SK-N-SH treated with all-trans-retinoic acid at 6 μM for 48 hours (cell line): Measurements from ENCODE around the gene GTF2IRD1.

Experiments
- ARNTL ChIP-seq: fragments of 450-650 bp; formaldehyde crosslinking; IDR thresholded peaks from 2 replicates; pipeline ENCODE4 v1.5.0; 2020; ENCODE audit warnings: low read depth, mild to moderate bottlenecking, moderate library complexity, borderline replicate concordance
- CREB5 ChIP-seq: fragments of 250-450 bp; sonication (Bioruptor Pico); IDR thresholded peaks from 2 replicates; pipeline ENCODE4 v1.5.1; 2020; ENCODE audit warnings: low read depth, mild to moderate bottlenecking, moderate library complexity
- CSRNP3 ChIP-seq: fragments of 250-450 bp; sonication (Bioruptor Pico); IDR thresholded peaks from 2 replicates; pipeline ENCODE4 v1.5.1; 2021; ENCODE audit warnings: mild to moderate bottlenecking, moderate library complexity
- ESRRG ChIP-seq: fragments of 250-450 bp; sonication (Bioruptor Pico); IDR thresholded peaks from 2 replicates; pipeline ENCODE4 v1.6.1; 2021; ENCODE audit warnings: mild to moderate bottlenecking
- GLIS3 ChIP-seq: fragments of 250-450 bp; sonication (Bioruptor Pico); IDR thresholded peaks from 2 replicates; pipeline ENCODE4 v1.5.0; 2020; ENCODE audit warnings: mild to moderate bottlenecking, moderate library complexity
- OSR1 ChIP-seq: fragments of 250-450 bp; sonication (Bioruptor Pico); IDR thresholded peaks from 2 replicates; pipeline ENCODE4 v1.8.0; 2022; ENCODE audit warnings: moderate library complexity, mild to moderate bottlenecking, inconsistent platforms
- PATZ1 ChIP-seq: fragments of 250-450 bp; sonication (Bioruptor Pico); IDR thresholded peaks from 2 replicates; pipeline ENCODE4 v1.8.0; 2020; ENCODE audit warnings: mild to moderate bottlenecking, moderate library complexity, borderline replicate concordance
- POU6F1 ChIP-seq: fragments of 250-450 bp; sonication (Bioruptor Pico); IDR thresholded peaks from 2 replicates; pipeline ENCODE4 v1.8.0; 2021; ENCODE audit warnings: low read depth, mild to moderate bottlenecking, moderate library complexity, borderline replicate concordance
- SNAI2 ChIP-seq: fragments of 250-450 bp; sonication (Bioruptor Pico); IDR thresholded peaks from 2 replicates; pipeline ENCODE4 v1.5.0; 2020; ENCODE audit warnings: mild to moderate bottlenecking, moderate library complexity
- TSHZ2 ChIP-seq: fragments of 250-450 bp; sonication (Bioruptor Pico); IDR thresholded peaks from 2 replicates; pipeline ENCODE4 v1.5.0; 2020; ENCODE audit warnings: mild to moderate bottlenecking, moderate library complexity
- ZC3H10 ChIP-seq: fragments of 250-450 bp; sonication (Bioruptor Pico); IDR thresholded peaks from 2 replicates; pipeline ENCODE4 v1.5.1; 2021; ENCODE audit warnings: mild to moderate bottlenecking, moderate library complexity
- ZFP30 ChIP-seq: fragments of 450-650 bp; formaldehyde crosslinking; IDR thresholded peaks from 2 replicates; pipeline ENCODE4 v1.5.0; 2022; ENCODE audit warnings: mild to moderate bottlenecking, moderate library complexity
- ZNF8 ChIP-seq: fragments of 450-650 bp; formaldehyde crosslinking; IDR thresholded peaks from 2 replicates; pipeline ENCODE4 v1.5.0; 2020; ENCODE audit warnings: mild to moderate bottlenecking, moderate library complexity

GRCh38 chr7:74480861-74481417 is 27.2 kb downstream of the GTF2IRD1 start:
- TF ChIP-seq CREB5 (CRISPR knock-in tag) (no peak), TSHZ2 (CRISPR knock-in tag) (no peak), ZC3H10 (CRISPR knock-in tag) (no peak), GLIS3 (CRISPR knock-in tag) (no peak), POU6F1 (CRISPR knock-in tag) (no peak), ESRRG (CRISPR knock-in tag) (no peak), PATZ1 (no peak), ZNF8 (CRISPR knock-in tag) (no peak), OSR1 (CRISPR knock-in tag) (no peak), CSRNP3 (CRISPR knock-in tag) (no peak), SNAI2 (CRISPR knock-in tag) (no peak), ZFP30 (CRISPR knock-in tag) (no peak), ARNTL (CRISPR knock-in tag) (no peak)
